A549 (cell line): ENCODE data around the gene USP20. TPM values are rescaled to one million over a fixed set of nuclear protein-coding genes. Genes with fewer than 3 reads are reported as not detected.
A peak's percentile ranks its signal among the peaks of the same experiment; 100 is the strongest.

Source experiments
- ATAC-seq, 2 experiments: fragments of 200-7000 bp in 1 of 2; fragments of >200 bp in 1 of 2; cut with Nextera tagmentation in 1 of 2; cut with Tn5 transposase in 1 of 2; 3 replicates each; pipeline versions ENCODE4 v1.8.0 to v1.9.1; 2018 to 2020; ENCODE audit warnings: mild to moderate bottlenecking in 1 of 2, moderate library complexity in 1 of 2
- CTCF ChIA-PET: fragments of 300-600 bp; sonication (Branson Sonifier 250); formaldehyde crosslinking; extraction: SDS; loops from one replicate; lab custom pipeline; 2021; ENCODE audit warnings: antibody characterized with exemption, inconsistent platforms; lab: Yijun Ruan, JAX
- POLR2A ChIA-PET: fragments of 350-600 bp; formaldehyde crosslinking; extraction: SDS; loops from one replicate; lab custom pipeline; 2021; ENCODE audit warnings: antibody characterized with exemption, inconsistent platforms; lab: Yijun Ruan, JAX
- DNase-seq, 2 experiments: peaks; one replicate each; pipeline versions ENCODE4 v3.0.0 to v3.0.0-alpha.2; 2011 to 2016; ENCODE audit warnings: low read depth in 1 of 2, low spot score in 1 of 2
- FAIRE-seq: peaks from 2 replicates; lab custom pipeline; 2011; peaks lifted over from hg19 to GRCh38; lab: Jason Lieb, UNC
- H3K27ac ChIP-seq, 2 experiments: fragments of >200 bp; sonication (Bioruptor Twin); formaldehyde crosslinking; 3 replicates each; pipeline ENCODE4 v1.5.1; 2016 to 2017
- H3K4me1 ChIP-seq: fragments of >200 bp; sonication (Bioruptor Twin); formaldehyde crosslinking; 3 replicates; pipeline ENCODE4 v1.6.1; 2016
- H3K4me2 ChIP-seq: fragments of >200 bp; sonication (Bioruptor Twin); formaldehyde crosslinking; 3 replicates; pipeline ENCODE4 v1.6.1; 2016
- H3K4me3 ChIP-seq: fragments of >200 bp; sonication (Bioruptor Twin); formaldehyde crosslinking; 3 replicates; pipeline ENCODE4 v1.5.1; 2016
- H3K9me3 ChIP-seq: fragments of >200 bp; sonication (Bioruptor Twin); formaldehyde crosslinking; 3 replicates; pipeline ENCODE4 v1.6.1; 2016
- CEBPB ChIP-seq, 2 experiments: fragments of >200 bp in 1 of 2; sonication (Bioruptor Twin) in 1 of 2; formaldehyde crosslinking in 1 of 2; IDR thresholded peaks; 2 replicates each; pipeline ENCODE4 v1.6.1; 2012 to 2016
- CHD2 ChIP-seq: fragments of 150-350 bp; IDR thresholded peaks from 2 replicates; pipeline ENCODE4 v1.6.1; 2014; ENCODE audit warnings: low read length; ENCODE audit not compliant: partially characterized antibody
- FOSL2 ChIP-seq, 2 experiments: fragments of 450-650 bp in 1 of 2; fragments of >200 bp in 1 of 2; sonication (Bioruptor Twin) in 1 of 2; formaldehyde crosslinking; IDR thresholded peaks; 2 replicates each; pipeline versions ENCODE4 v1.5.0 to v1.6.1; 2016 to 2020; ENCODE audit warnings: mild to moderate bottlenecking in 1 of 2, moderate library complexity in 1 of 2
- GATA3 ChIP-seq: IDR thresholded peaks from 2 replicates; pipeline ENCODE4 v1.6.1; 2012; ENCODE audit warnings: borderline replicate concordance
- HOXA7 ChIP-seq: fragments of 250-450 bp; sonication (Bioruptor Pico); IDR thresholded peaks from 2 replicates; pipeline ENCODE4 v1.5.0; 2020; ENCODE audit warnings: mild to moderate bottlenecking, moderate library complexity
- HOXB13 ChIP-seq: fragments of 250-450 bp; sonication (Bioruptor Pico); IDR thresholded peaks from 2 replicates; pipeline ENCODE4 v1.5.0; 2020; ENCODE audit warnings: low read depth, mild to moderate bottlenecking, moderate library complexity
- HOXB5 ChIP-seq: fragments of 250-450 bp; sonication (Bioruptor Pico); IDR thresholded peaks from 2 replicates; pipeline ENCODE4 v1.5.0; 2020; ENCODE audit warnings: mild to moderate bottlenecking, moderate library complexity
- JUNB ChIP-seq: fragments of >200 bp; sonication (Bioruptor Twin); formaldehyde crosslinking; IDR thresholded peaks from 2 replicates; pipeline ENCODE4 v1.6.1; 2016
- NFE2L2 ChIP-seq: fragments of 150-350 bp; conservative IDR thresholded peaks from 2 replicates; pipeline ENCODE4 v1.6.1; 2014; ENCODE audit warnings: low read length
- PHF8 ChIP-seq: fragments of 200-600 bp; sonication (generic); IDR thresholded peaks from 2 replicates; pipeline ENCODE4 v1.6.1; 2016; ENCODE audit warnings: low read depth, mild to moderate bottlenecking, antibody characterized with exemption, moderate library complexity, borderline replicate concordance
- RAD21 ChIP-seq, 2 experiments: fragments of >200 bp in 1 of 2; sonication (Bioruptor Twin) in 1 of 2; formaldehyde crosslinking in 1 of 2; IDR thresholded peaks in 1 of 2; conservative IDR thresholded peaks in 1 of 2; 2 replicates in 1 of 2; 3 replicates in 1 of 2; pipeline ENCODE4 v1.6.1; 2012 to 2018; ENCODE audit warnings: inconsistent platforms in 1 of 2
- RARB ChIP-seq: fragments of 250-450 bp; sonication (Bioruptor Pico); IDR thresholded peaks from 2 replicates; pipeline ENCODE4 v1.8.0; 2021; ENCODE audit warnings: mild to moderate bottlenecking, moderate library complexity
- SMC3 ChIP-seq: fragments of >200 bp; sonication (Bioruptor Twin); formaldehyde crosslinking; IDR thresholded peaks from 3 replicates; pipeline ENCODE4 v1.6.1; 2018; ENCODE audit warnings: inconsistent platforms
- TFCP2L1 ChIP-seq: fragments of 250-450 bp; sonication (Bioruptor Pico); IDR thresholded peaks from 2 replicates; pipeline ENCODE4 v1.5.0; 2021; ENCODE audit warnings: mild to moderate bottlenecking
- TP53 ChIP-seq: fragments of 250-450 bp; sonication (Bioruptor Pico); IDR thresholded peaks from 2 replicates; pipeline ENCODE4 v1.5.0; 2021; ENCODE audit warnings: mild to moderate bottlenecking, moderate library complexity
- ZC3H11A ChIP-seq: fragments of 450-650 bp; IDR thresholded peaks from 2 replicates; pipeline ENCODE4 v1.6.1; 2014; ENCODE audit warnings: antibody characterized with exemption, mild to moderate bottlenecking
- ZSCAN20 ChIP-seq: fragments of 250-450 bp; sonication (Bioruptor Pico); IDR thresholded peaks from 2 replicates; pipeline ENCODE4 v1.8.0; 2022; ENCODE audit warnings: mild to moderate bottlenecking, moderate library complexity
- WGBS: methylation state at CpG from one replicate; pipeline ENCODE4 v1.1.6; 2017; ENCODE audit errors: missing lambda C conversion rate; 5-methylcytosine and 5-hydroxymethylcytosine counted together
- polyA plus RNA-seq, 4 experiments: library from polyadenylated mRNA; depleted of rRNA in 3 of 4; stranded (reverse); fragments of >200 nt; fragmentation: RNase III in 1 of 4; extraction: RNeasy Plus Mini Kit Qiagen cat#74134 plus additional on column Dnase treatment in 1 of 4; gene quantifications; 2 replicates in 3 of 4; 3 replicates in 1 of 4; pipeline ENCODE4 v1.2.3, GENCODE V29; 2011 to 2017
- TF ChIP-seq, protein P1 (sequence below): IDR thresholded peaks from 2 replicates; pipeline ENCODE4 v1.6.1; 2012
- TF ChIP-seq, protein P2 (sequence below): fragments of 150-350 bp; IDR thresholded peaks from 2 replicates; pipeline ENCODE4 v1.6.1; 2014; ENCODE audit warnings: low read depth, mild to moderate bottlenecking, low read length
- TF ChIP-seq, protein P3 (sequence below): IDR thresholded peaks from 2 replicates; pipeline ENCODE4 v1.6.1; 2012; ENCODE audit warnings: low read depth, borderline replicate concordance

USP20 gene
- polyA plus RNA-seq, 2 of the 4 experiments (the other 2 are of a cell fraction), result 3.9 to 5.0 TPM

DNA sequence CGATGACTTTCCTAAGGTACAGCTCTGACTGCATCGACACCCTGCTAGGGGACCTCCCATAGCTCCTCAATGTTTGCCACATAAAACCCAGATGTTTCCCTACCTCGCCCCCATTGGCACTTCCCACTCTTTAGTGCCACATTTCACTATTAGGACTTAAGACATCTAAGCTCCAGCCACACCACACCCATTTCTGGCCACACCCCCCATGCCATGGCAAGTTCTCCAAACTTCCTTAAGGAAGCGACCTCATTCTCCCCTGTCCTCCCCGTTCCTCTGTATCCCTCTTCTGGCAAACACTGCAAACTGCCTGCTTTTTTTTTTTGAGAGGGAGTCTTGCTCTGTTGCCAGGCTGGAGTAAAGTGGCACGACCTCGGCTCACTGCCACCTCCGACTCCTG is 62.9 kb downstream of the USP20 start:
- Histone ChIP-seq H3K4me3 (no peak overlapping the region), H3K27ac (no peak overlapping the region), H3K4me1 (no peaks in the 10 kb centered on the region), H3K9me3 (no peaks in the 10 kb centered on the region), H3K4me2 (no peak overlapping the region)
- no peak for FAIRE-seq
- DNase-seq, result peak; percentile 37 to 68
- ChIA-PET POLR2A (no interaction called here), CTCF (interaction anchor here (0.8 to 1.1 kb wide), 3 partner anchors 13 to 329 kb away, joined by 3 to 4 read pairs (median 3); no protein-coding TSS in a partner anchor)
- TF ChIP-seq RAD21 (conservative IDR thresholded peaks at IDR 0.05 in 1 of 2, IDR thresholded peaks at IDR 0.05 in 1 of 2) (0 out of 5 replicates have a peak, but pooled peaks of 1 of the 2 experiments have one; percentile 10), RARB (CRISPR knock-in tag) (no peak)
- peak; percentile 19 to 62; a peak in 3 of 6 replicates for ATAC-seq
- 81% methylated on average over 8 of the region's 8 CpGs for WGBS

- TF ChIP-seq, protein P1, sequence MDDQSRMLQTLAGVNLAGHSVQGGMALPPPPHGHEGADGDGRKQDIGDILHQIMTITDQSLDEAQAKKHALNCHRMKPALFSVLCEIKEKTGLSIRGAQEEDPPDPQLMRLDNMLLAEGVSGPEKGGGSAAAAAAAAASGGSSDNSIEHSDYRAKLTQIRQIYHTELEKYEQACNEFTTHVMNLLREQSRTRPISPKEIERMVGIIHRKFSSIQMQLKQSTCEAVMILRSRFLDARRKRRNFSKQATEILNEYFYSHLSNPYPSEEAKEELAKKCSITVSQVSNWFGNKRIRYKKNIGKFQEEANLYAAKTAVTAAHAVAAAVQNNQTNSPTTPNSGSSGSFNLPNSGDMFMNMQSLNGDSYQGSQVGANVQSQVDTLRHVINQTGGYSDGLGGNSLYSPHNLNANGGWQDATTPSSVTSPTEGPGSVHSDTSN, result no peak
- no peak for TF ChIP-seq ZC3H11A
- TF ChIP-seq, protein P2, sequence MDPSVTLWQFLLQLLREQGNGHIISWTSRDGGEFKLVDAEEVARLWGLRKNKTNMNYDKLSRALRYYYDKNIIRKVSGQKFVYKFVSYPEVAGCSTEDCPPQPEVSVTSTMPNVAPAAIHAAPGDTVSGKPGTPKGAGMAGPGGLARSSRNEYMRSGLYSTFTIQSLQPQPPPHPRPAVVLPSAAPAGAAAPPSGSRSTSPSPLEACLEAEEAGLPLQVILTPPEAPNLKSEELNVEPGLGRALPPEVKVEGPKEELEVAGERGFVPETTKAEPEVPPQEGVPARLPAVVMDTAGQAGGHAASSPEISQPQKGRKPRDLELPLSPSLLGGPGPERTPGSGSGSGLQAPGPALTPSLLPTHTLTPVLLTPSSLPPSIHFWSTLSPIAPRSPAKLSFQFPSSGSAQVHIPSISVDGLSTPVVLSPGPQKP, result no peak
- TF ChIP-seq TP53, result no peak
- TF ChIP-seq, all 56 proteins: peak for 0
- CTCF ChIA-PET, result interaction anchor here (1.4 kb wide), 1 partner anchor 17 kb away, joined by 3 read pairs; no protein-coding TSS in a partner anchor
- ATAC-seq, result no peak
Measured at GRCh38 chr9:129899620-129900019, 64.4 kb downstream of the USP20 start.

GRCh38 chr9:129900263-129901027 is 65.2 kb downstream of the USP20 start:
- no peak overlapping the region for H3K4me2 ChIP-seq
- CTCF ChIA-PET, result no interaction called here
- H3K9me3 ChIP-seq, result no peaks in the 10 kb centered on the region
- ATAC-seq (no peak; a peak in 1 of 6 replicates), DNase-seq (no peak), FAIRE-seq (no peak)
- no peaks in the 10 kb centered on the region for H3K4me1 ChIP-seq
- no peak overlapping the region for H3K4me3 ChIP-seq
- WGBS, result 88% methylated on average over 18 of the region's 20 CpGs
- TF ChIP-seq HOXB5 (no peak), ZSCAN20 (CRISPR knock-in tag) (no peak), CEBPB (IDR thresholded peaks at IDR 0.05) (no peak), RAD21 (conservative IDR thresholded peaks at IDR 0.05 in 1 of 2, IDR thresholded peaks at IDR 0.05 in 1 of 2) (no peak), JUNB (no peak), PHF8 (no peak), SMC3 (no peak), CHD2 (no peak), TFCP2L1 (CRISPR knock-in tag) (no peak), HOXB13 (no peak), GATA3 (no peak), HOXA7 (CRISPR knock-in tag) (no peak), NFE2L2 (no peak), FOSL2 (IDR thresholded peaks at IDR 0.05) (no peak), FOSL2 (CRISPR knock-in tag; IDR thresholded peaks at IDR 0.05) (no peak)
- TF ChIP-seq, protein P3, sequence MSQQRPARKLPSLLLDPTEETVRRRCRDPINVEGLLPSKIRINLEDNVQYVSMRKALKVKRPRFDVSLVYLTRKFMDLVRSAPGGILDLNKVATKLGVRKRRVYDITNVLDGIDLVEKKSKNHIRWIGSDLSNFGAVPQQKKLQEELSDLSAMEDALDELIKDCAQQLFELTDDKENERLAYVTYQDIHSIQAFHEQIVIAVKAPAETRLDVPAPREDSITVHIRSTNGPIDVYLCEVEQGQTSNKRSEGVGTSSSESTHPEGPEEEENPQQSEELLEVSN, result no peak
- H3K27ac ChIP-seq, result no peak overlapping the region
- POLR2A ChIA-PET, result no interaction called here

More at GRCh38 chr9:129899620-129900019, 64.4 kb downstream of the USP20 start:
- no peak overlapping the region for H3K27ac ChIP-seq
- H3K4me3 ChIP-seq, result no peak overlapping the region
- H3K4me2 ChIP-seq, result no peak overlapping the region
- DNase-seq (no peak), FAIRE-seq (no peak)
- WGBS, result 85% methylated on average over 2 of the region's 2 CpGs
- no peaks in the 10 kb centered on the region for H3K4me1 ChIP-seq
- POLR2A ChIA-PET, result no interaction called here
- H3K9me3 ChIP-seq, result no peaks in the 10 kb centered on the region
